HG03520 (cell line): Measurements from ENCODE around the gene CIB4.

Experiments used
- ATAC-seq: cut with Tn5 transposase; IDR thresholded peaks from one replicate; pipeline ENCODE4 v1.9.1; 2021; ENCODE audit warnings: mild to moderate bottlenecking, moderate library complexity; ENCODE audit not compliant: unreplicated experiment

The CIB4 gene

GRCh38 chr2:26623541-26624495 is 17.3 kb downstream of the CIB4 start:
- no peak for ATAC-seq

GRCh38 chr2:26621469-26622199 is 19.5 kb downstream of the CIB4 start:
- ATAC-seq: no peak

- no peak for ATAC-seq
Observed at GRCh38 chr2:26620031-26620605, 21.0 kb downstream of the CIB4 start.

GRCh38 chr2:26619521-26619951 is 21.6 kb downstream of the CIB4 start:
- ATAC-seq: no peak

GRCh38 chr2:26619096-26619495 is 22.1 kb downstream of the CIB4 start:
- ATAC-seq: no peak

- ATAC-seq: no peak
Observed at GRCh38 chr2:26618611-26619010, 22.6 kb downstream of the CIB4 start.

- no peak for ATAC-seq
Observed at GRCh38 chr2:26617588-26618083, 23.5 kb downstream of the CIB4 start.

GRCh38 chr2:26616706-26617587 is 24.2 kb downstream of the CIB4 start:
- no peak for ATAC-seq

- no peak for ATAC-seq
Observed at GRCh38 chr2:26615860-26616705, 25.1 kb downstream of the CIB4 start.

- no peak for ATAC-seq
Observed at GRCh38 chr2:26615336-26615859, 25.8 kb downstream of the CIB4 start.

GRCh38 chr2:26614216-26615138 is 26.7 kb downstream of the CIB4 start:
- no peak for ATAC-seq

GRCh38 chr2:26613241-26614215 is 27.6 kb downstream of the CIB4 start:
- ATAC-seq: no peak

GRCh38 chr2:26612522-26613240 is 28.5 kb downstream of the CIB4 start:
- ATAC-seq: no peak

GRCh38 chr2:26612034-26612433 is 29.1 kb downstream of the CIB4 start:
- no peak for ATAC-seq

GRCh38 chr2:26610504-26611335 is 30.4 kb downstream of the CIB4 start:
- ATAC-seq: no peak
